Testis (tissue), 3 donors: ENCODE data around the gene HPGDS. TPM values are rescaled to one million over a fixed set of nuclear protein-coding genes. Genes with fewer than 3 reads are reported as not detected.

ENCODE experiments used
- DNase-seq: peaks from one replicate; pipeline ENCODE4 v3.0.0-alpha.2; 2019
- H3K27ac ChIP-seq, 2 donors: fragments of 200-600 bp; sonication (generic); one replicate each; pipeline ENCODE4 v1.5.1; 2019
- H3K27me3 ChIP-seq: fragments of 200-600 bp; sonication (generic); one replicate; pipeline ENCODE4 v1.5.1; 2019
- H3K36me3 ChIP-seq: fragments of 200-600 bp; sonication (generic); one replicate; pipeline ENCODE4 v1.5.1; 2017; ENCODE audit warnings: low read depth; ENCODE audit errors: missing control alignments
- H3K4me1 ChIP-seq: fragments of 200-600 bp; sonication (generic); one replicate; pipeline ENCODE4 v1.5.1; 2019
- H3K4me3 ChIP-seq, 2 donors: fragments of 200-600 bp; sonication (generic); one replicate each; pipeline ENCODE4 v1.5.1; 2017 to 2019
- H3K9me3 ChIP-seq: fragments of 200-600 bp; sonication (generic); one replicate; pipeline ENCODE4 v1.5.1; 2017
- POLR2A ChIP-seq: fragments of 450-650 bp; IDR thresholded peaks from one replicate; pipeline ENCODE4 v1.6.1; 2017; ENCODE audit warnings: antibody characterized with exemption, mild to moderate bottlenecking, moderate library complexity
- WGBS, 2 donors: methylation state at CpG; one replicate each; pipeline ENCODE4 v1.1.5; 2018; 5-methylcytosine and 5-hydroxymethylcytosine counted together
- intact Hi-C: fragments of 100-400 bp; cut with DNase I; formaldehyde crosslinking; loops from one replicate; pipeline ENCODE4 v1.15.1; 2023; ENCODE audit warnings: low total_unique reads
- polyA plus RNA-seq: library from polyadenylated mRNA; stranded (reverse); fragments of 350-450 nt; fragmentation: Illumina TruSeq; extraction: RNeasy Lipid Tissue Mini Kit (QIAGEN cat#74804); gene quantifications from one replicate; pipeline ENCODE4 v1.2.3, GENCODE V29; 2014; ENCODE audit warnings: low read depth, low replicate concordance; ENCODE audit not compliant: insufficient read depth
- total RNA-seq, 2 donors: library from RNA; depleted of rRNA; stranded (reverse); fragments of >200 nt; gene quantifications; one replicate each; pipeline ENCODE4 v1.2.3, GENCODE V29; 2016
- TF ChIP-seq, protein P1 (sequence below), 3 experiments: fragments of 450-650 bp in 2 of 3; fragments of 200-600 bp in 1 of 3; sonication (generic) in 1 of 3; IDR thresholded peaks; one replicate each; pipeline ENCODE4 v1.5.1; 2016 to 2019; ENCODE audit warnings: antibody characterized with exemption in 3 of 3, mild to moderate bottlenecking in 2 of 3, moderate library complexity in 1 of 3

Gene HPGDS
- total and polyA plus RNA-seq, 3 donors from 2014 or later: 0.39 to 1.7 (median 0.68) TPM

DNA sequence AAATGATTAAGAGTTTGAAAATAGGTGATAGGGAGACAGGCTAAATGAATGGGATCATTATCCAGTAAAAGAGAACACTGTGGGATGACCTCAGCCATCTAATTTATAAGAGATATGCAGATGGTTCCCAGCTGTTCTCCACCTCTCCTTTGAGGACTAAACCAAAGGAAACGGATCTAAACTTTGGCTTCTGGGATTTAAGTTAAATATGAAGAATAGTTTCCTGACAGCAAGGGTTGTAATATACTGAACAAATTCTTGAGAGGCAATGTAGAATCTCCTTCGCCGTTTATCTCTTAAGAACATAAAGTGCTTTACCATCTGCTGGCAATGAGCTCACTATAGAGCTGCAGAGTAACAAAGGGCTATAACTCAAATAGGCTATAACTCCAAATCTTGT, 35.4 kb upstream of the HPGDS start:
- Histone ChIP-seq H3K27ac (no peak overlapping the region), H3K4me3 (no peak overlapping the region), H3K9me3 (no peaks in the 10 kb centered on the region), H3K4me1 (no peaks in the 10 kb centered on the region), H3K27me3 (no peaks in the 10 kb centered on the region), H3K36me3 (no peaks in the 10 kb centered on the region)
- WGBS, 2 donors: 34 to 48% methylated on average over 3 of the region's 3 CpGs
- TF ChIP-seq, protein P1, sequence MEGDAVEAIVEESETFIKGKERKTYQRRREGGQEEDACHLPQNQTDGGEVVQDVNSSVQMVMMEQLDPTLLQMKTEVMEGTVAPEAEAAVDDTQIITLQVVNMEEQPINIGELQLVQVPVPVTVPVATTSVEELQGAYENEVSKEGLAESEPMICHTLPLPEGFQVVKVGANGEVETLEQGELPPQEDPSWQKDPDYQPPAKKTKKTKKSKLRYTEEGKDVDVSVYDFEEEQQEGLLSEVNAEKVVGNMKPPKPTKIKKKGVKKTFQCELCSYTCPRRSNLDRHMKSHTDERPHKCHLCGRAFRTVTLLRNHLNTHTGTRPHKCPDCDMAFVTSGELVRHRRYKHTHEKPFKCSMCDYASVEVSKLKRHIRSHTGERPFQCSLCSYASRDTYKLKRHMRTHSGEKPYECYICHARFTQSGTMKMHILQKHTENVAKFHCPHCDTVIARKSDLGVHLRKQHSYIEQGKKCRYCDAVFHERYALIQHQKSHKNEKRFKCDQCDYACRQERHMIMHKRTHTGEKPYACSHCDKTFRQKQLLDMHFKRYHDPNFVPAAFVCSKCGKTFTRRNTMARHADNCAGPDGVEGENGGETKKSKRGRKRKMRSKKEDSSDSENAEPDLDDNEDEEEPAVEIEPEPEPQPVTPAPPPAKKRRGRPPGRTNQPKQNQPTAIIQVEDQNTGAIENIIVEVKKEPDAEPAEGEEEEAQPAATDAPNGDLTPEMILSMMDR (IDR thresholded peaks at IDR 0.05): no peak
- no peak for TF ChIP-seq POLR2A
- intact Hi-C loops: no loop called here
- DNase-seq: no peak

DNA sequence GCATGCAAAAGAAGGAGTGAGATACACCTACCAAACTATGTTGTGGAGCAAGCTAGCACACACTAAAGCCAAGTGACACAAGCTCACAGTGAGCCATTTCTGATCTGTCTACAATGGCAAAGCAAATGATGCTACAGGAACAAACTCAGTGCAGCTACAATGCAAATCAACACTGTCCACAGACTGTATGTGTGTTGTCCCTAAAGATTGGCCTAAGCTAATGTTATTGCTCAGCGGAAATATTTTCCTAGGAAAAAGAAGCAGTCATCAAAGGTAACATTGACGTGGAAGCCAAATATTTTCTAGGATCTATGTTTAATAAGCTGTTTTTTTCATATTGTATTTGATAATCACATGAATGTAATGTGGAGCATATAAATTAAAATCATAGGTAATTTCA, 34.7 kb upstream of the HPGDS start:
- Histone ChIP-seq H3K27ac (no peak overlapping the region), H3K27me3 (no peaks in the 10 kb centered on the region), H3K4me1 (no peaks in the 10 kb centered on the region), H3K9me3 (no peaks in the 10 kb centered on the region), H3K36me3 (no peaks in the 10 kb centered on the region), H3K4me3 (no peak overlapping the region)
- DNase-seq: no peak
- intact Hi-C loops: no loop called here
- TF ChIP-seq, protein P1 (IDR thresholded peaks at IDR 0.05): no peak
- no peak for TF ChIP-seq POLR2A
- WGBS, 2 donors: 95% methylated on average over 2 of the region's 2 CpGs

DNA sequence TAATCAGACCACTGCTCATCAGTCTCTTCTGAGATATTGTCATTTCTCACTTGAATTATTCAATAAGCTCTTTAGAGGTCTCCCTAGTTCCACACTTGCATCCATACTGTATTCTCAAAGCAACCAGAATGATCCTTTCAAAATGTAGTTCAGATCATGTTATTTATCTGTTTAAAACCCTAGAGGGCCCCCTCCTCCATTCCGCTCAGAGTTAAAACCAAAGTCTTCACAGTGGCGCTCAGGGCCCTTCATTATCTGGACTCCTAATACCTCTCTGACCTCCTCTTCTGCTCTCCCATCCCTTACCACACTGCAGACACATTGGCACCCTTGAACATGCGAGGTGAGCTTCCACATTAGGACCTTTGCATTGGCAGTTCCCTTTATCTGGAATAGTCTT, 32.7 kb upstream of the HPGDS start:
- no peaks in the 10 kb centered on the region for H3K9me3 ChIP-seq
- 79 to 86% methylated on average over 3 of the region's 3 CpGs for WGBS, 2 donors
- H3K27ac ChIP-seq: no peak overlapping the region
- DNase-seq: no peak
- H3K4me3 ChIP-seq: no peak overlapping the region
- intact Hi-C loops: no loop called here
- no peaks in the 10 kb centered on the region for H3K36me3 ChIP-seq
- no peaks in the 10 kb centered on the region for H3K4me1 ChIP-seq
- no peaks in the 10 kb centered on the region for H3K27me3 ChIP-seq
- TF ChIP-seq POLR2A: no peak

DNA sequence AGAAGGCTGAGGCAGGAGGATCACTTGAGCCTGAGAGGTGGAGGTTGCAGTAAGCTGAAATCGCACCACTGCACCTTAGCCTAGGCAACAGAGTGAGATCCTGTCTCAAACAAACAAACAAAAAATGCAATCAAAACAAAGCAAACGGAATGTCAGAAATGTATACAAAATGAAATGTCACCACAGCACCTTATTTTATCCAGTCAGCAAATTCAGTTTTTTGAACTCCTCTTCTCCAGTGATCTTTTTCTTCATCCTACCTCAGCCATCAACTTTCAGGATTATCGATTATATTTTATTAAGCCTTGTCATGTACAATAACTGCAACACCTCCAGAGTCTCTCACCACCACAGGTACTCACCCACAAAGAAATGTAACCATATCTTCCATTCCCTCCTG, 31.1 kb upstream of the HPGDS start:
- Histone ChIP-seq H3K36me3 (no peaks in the 10 kb centered on the region), H3K9me3 (no peaks in the 10 kb centered on the region), H3K27me3 (no peaks in the 10 kb centered on the region), H3K27ac (no peak overlapping the region), H3K4me3 (no peak overlapping the region), H3K4me1 (no peaks in the 10 kb centered on the region)
- TF ChIP-seq POLR2A: no peak
- TF ChIP-seq, protein P1 (IDR thresholded peaks at IDR 0.05): no peak
- intact Hi-C loops: no loop called here
- DNase-seq: no peak
- WGBS, 2 donors: 90 to 91% methylated on average over 3 of the region's 3 CpGs

DNA sequence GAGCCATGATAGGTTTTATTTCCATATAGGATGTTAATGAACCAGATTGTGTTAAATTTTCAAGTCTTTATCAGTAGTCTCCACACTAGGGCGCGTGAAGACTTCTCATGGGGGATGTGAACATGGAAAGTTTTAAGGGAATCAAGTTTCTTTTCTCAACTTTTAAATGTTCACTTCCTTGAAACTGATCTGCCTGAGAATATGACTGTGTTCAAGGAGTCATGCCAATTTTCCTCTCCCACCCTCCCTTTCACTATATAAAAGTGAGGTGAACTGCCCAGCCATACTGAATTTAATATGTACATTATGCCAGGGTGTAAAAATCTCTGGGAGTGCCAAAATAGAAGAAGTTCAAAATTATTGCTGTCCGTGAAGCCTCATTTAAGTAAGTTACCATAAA, 30.4 kb upstream of the HPGDS start:
- Histone ChIP-seq H3K4me3 (no peak overlapping the region), H3K27ac (no peak overlapping the region), H3K9me3 (no peaks in the 10 kb centered on the region), H3K27me3 (no peaks in the 10 kb centered on the region), H3K36me3 (no peaks in the 10 kb centered on the region), H3K4me1 (no peaks in the 10 kb centered on the region)
- no peak for TF ChIP-seq POLR2A
- TF ChIP-seq, protein P1 (IDR thresholded peaks at IDR 0.05): no peak
- no peak for DNase-seq
- intact Hi-C loops: no loop called here
- WGBS, 2 donors: 75 to 84% methylated on average over 3 of the region's 3 CpGs
